Left renal cortex interstitium (tissue), 4 donors: Measurements from ENCODE around the gene RPRD1B. TPM values are rescaled to one million over a fixed set of nuclear protein-coding genes. Genes with fewer than 3 reads are reported as not detected.

Experiments used
- DNase-seq, 4 donors: peaks; one replicate each; pipeline ENCODE4 v3.0.0-alpha.2; 2013; ENCODE audit warnings: low read depth in 4 of 4, low spot score in 2 of 4, missing footprints in 1 of 4
- polyA plus RNA-seq, 4 donors: library from polyadenylated mRNA; unstranded; fragments of 120-200 nt; gene quantifications; one replicate each; pipeline ENCODE4 v1.2.1, GENCODE V29; 2013; ENCODE audit not compliant: insufficient read length in 4 of 4

Gene RPRD1B
- polyA plus RNA-seq, 4 donors, result 35.3 to 41.6 (median 37.7) TPM

DNA sequence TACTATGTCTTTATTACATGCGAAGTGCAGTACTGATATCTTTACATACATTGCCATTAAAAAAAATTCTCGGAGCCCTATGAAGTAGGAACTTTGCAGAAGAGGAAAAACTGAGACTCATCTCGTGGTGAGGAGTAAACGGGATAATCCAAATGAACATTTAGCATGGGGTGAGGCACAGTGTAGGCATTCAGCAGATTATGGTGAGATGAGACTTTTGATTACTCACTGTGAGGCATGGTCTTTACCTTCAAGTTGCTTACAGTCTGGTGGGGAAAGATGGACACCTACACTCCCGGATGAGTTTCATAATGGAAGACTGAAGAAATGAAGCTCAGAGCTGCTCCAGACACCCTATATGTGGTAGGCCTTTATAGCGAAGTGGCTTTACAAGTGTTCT, 1.4 kb downstream of the RPRD1B start:
- no peak for DNase-seq

DNA sequence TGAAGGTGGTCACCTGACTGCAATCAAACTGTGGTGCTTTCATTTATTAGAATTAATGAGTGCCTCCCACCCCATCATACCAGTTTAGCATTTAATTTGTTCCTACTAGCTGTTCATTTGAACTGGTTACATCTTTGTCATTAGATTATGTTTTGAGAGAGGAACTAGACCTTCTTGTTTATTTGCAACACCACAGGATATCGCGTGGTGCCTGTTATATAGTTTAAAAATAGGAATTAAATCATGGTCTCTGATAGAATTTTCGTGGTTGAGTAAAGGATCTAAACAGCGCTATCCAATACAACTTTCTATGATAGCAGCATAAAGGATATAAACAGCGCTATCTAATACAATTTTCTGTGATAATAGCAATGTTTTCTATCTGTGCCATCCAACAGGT, 2.8 kb downstream of the RPRD1B start:
- DNase-seq, result no peak

DNA sequence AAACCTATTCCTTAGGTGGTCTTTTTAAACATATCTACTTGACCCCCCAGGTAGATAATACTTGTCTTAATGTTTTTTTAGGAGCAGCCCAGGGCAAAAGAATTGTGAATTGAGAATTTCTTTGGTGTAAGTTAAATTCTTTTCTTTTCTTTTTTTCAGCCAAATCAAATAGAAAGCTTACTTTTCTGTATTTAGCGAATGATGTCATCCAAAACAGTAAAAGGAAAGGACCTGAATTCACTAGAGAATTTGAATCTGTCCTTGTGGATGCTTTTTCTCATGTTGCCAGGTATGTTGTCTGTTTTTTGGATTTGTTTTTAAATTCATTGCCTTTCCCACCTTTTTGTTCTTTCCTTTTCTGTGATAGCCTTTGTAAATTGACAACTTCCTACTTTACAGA, 6.7 kb downstream of the RPRD1B start:
- DNase-seq, result no peak

DNA sequence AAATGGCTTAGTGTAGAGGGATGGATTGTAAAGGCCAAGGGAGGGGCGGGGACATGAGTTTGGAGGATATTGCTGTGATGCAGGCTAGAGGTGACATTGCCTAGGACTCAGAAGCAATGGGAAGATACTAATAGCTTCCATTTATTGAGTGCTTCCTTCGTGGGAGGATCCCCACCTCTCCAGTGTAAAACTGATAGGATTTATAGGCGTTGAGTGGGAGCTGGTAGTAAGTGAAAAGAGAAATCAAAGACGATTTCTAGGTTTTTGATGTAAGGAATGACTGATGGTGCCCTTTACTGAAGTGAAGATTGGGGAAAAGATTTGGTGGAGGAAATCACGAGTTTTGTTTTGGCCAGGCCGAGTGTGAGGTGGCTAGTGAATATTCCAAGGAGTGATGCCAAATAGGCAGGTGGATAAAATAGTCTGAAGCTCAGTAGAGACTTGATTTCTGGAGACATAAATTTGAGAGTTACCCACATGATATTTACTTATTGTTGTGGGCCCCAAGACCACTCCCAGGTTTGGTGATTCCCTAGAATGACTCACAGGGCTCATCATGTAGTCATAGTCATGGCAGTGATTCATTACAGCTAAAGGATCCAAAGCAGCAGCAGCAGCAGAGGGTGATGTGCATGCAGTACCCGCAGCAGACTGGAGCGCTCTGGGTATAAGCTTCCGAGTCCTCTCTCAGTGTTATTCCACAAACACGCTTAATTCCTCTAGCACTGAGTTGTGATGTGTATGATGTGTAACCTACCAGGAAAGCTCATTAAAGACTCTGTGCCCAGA, 10.2 kb downstream of the RPRD1B start:
- no peak for DNase-seq

DNA sequence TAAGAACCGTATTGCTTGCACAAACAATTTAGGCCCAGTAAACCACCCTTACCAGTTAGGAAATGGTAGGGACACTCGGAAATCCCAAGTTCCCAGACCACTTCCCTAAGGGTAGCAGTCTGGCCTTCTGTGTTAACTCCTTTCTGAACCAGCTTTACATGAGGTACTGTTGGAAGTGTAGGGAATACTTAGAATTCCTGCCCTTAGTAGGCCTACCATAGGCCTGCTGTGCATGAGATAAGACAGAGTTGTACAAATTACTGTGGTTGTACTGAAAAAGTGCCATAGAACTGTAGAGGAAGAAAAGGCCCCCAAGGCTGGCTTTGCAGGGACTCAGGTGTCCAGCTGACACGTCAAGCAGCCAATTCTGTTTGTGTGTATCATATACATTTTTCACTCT, 11.1 kb downstream of the RPRD1B start:
- DNase-seq, result no peak

- no peak for DNase-seq
Observed at GRCh38 chr20:38046572-38046971, 13.0 kb downstream of the RPRD1B start.

- no peak for DNase-seq
Observed at GRCh38 chr20:38049800-38050199, 16.3 kb downstream of the RPRD1B start.

- DNase-seq, result no peak
Observed at GRCh38 chr20:38050686-38051085, 17.1 kb downstream of the RPRD1B start.

- DNase-seq, result no peak
Observed at GRCh38 chr20:38052870-38053269, 19.3 kb downstream of the RPRD1B start.

GRCh38 chr20:38054647-38055046, 21.1 kb downstream of the RPRD1B start:
- DNase-seq, result no peak

DNA sequence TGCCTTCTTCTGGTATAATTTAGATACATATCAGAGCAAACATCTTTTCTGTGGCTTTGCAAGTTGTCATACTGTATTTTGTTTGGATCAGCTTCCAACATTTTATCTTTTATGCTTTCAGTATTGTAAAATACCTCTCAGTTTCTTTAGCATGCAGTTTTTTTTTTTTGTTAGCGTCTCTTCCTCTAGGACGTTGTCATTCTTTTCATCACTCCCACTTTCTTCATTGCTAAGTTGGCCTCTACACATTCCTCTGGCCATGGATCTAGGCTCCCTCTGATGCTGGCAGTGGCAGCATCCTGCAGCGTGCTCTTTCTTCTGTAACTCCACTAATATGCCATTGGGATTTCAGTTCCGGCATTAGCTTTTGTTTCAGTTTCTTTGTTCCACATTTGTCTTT, 21.7 kb downstream of the RPRD1B start:
- DNase-seq, result no peak

DNA sequence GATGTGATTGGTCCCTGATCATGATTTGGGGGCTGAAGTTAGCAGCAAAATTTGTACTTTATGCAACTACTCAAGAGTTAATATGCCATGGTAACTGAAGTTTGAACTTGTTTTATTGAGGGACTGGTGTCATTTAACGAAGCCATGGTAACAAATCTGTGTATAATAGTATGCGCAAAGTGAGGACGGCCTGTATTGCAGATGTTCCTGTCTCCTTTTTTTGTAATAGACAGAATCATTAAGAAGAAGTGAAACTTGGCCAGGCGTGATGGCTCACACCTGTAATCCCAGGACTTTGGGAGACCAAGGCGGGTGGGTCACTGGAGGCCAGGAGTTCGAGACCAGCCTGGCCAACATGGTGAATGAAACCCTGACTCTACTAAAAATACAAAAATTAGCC, 22.3 kb downstream of the RPRD1B start:
- no peak for DNase-seq

- DNase-seq, result peak in 2 of 4 donors; percentile 36 to 62
Observed at GRCh38 chr20:38057351-38057972, 23.9 kb downstream of the RPRD1B start.

DNA sequence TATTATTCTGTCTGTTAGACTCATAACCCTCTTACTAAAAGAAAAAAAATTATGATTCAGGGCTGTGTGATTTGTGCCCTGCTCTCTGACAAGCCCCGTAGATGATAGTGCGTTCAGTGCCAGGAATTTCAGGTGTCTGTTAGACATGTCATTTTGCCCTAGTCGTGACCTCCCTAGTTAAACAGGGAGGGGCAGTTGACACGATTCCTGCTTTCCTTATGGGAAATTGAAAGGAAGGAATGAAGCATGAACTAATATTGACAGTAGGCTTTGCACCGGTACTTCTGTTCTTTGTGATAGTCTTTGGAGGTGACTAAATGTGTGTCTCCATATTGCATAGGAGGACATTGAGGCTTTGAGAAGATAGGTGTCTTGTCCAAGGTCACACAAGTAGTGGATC, 26.3 kb downstream of the RPRD1B start:
- DNase-seq, result no peak

- DNase-seq, result no peak
Observed at GRCh38 chr20:38060536-38060935, 27.0 kb downstream of the RPRD1B start.

DNA sequence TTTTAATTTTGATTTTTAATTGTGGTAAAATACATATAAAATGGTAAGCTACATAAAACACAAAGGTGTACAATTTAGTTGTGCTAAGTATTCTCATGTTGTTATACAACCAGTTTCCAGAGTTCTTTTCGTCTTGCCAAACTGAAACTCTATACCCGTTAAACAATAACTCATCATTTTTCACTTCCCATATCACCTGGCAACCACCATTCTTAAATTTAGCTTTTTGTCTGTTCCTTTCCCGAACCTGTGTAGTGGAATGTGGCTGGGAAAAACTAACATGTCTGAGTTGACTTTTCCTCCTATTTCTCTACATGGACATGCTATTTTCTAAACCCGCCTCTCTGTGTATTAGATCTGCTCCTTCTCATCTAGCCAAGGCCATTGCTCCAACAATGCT, 27.6 kb downstream of the RPRD1B start:
- no peak for DNase-seq

GRCh38 chr20:38062890-38063289, 29.3 kb downstream of the RPRD1B start:
- DNase-seq, result no peak

DNA sequence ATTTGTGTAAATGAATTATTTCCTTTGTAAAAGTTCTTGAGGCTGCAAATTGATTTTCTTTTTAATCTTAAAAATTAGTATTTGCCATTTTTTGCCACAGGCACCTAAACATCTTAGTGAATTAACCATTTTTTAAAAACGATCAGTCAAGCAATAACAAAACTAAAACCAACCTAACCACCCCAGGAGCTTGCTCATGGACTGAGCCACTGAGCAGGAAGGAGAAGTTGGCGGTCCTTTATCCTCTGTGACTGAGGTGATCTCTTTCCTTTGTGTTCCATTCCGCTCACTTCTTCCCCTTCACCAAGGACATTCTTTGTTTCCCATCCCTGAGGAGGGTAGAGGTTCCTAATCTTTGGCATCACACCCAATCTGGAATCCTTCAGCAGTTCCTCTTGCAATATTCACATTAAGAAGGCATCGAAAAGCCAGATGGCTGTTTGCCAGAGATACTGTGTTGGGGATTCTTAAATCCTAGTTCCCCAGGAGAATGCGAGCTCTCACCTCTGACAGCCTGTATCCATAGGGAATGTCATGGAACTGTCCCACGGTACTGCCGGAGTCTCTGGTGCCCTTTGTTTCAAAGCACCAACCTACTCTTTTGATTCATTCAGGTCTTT, 30.5 kb downstream of the RPRD1B start:
- DNase-seq, result no peak

- no peak for DNase-seq
Observed at GRCh38 chr20:38065764-38066375, 32.3 kb downstream of the RPRD1B start.

- no peak for DNase-seq
Observed at GRCh38 chr20:38066969-38067716, 33.6 kb downstream of the RPRD1B start.
